Endothelial cell of umbilical vein (primary cell): ENCODE results near the gene NRP2. TPM values are rescaled to one million over a fixed set of nuclear protein-coding genes. Genes with fewer than 3 reads are reported as not detected.

Experiments used
- BruUV-seq: library from RNA; stranded (reverse); fragments of 400-500 nt; replicated peaks from 2 replicates; lab custom pipeline; 2021; lab: Mats Ljungman, UMichigan
- CTCF ChIA-PET: fragments of 300-600, 350-600 bp; sonication (Branson Sonifier 250); formaldehyde crosslinking; loops from one replicate; lab custom pipeline; 2021; ENCODE audit warnings: antibody characterized with exemption, inconsistent platforms; lab: Charles Lee
- POLR2A ChIA-PET: fragments of 300-600, 350-600 bp; sonication (Branson Sonifier 250); formaldehyde crosslinking; loops from one replicate; lab custom pipeline; 2021; ENCODE audit warnings: antibody characterized with exemption, inconsistent platforms; lab: Charles Lee
- DNase-seq: peaks from one replicate; pipeline ENCODE4 v3.0.0-alpha.2; 2011; ENCODE audit warnings: low read depth, low spot score
- FAIRE-seq: peaks from 2 replicates; lab custom pipeline; 2011; peaks lifted over from hg19 to GRCh38; lab: Jason Lieb, UNC
- H2AFZ ChIP-seq: 2 replicates; pipeline ENCODE4 v1.6.0; 2012; ENCODE audit warnings: low read depth, low read length, control low read depth, inconsistent platforms
- H3K27ac ChIP-seq: 2 replicates; pipeline ENCODE4 v1.5.1; 2011; ENCODE audit warnings: low read depth, mild to moderate bottlenecking, control low read depth, low read length, moderate library complexity; ENCODE audit not compliant: insufficient read depth
- H3K27me3 ChIP-seq, 2 experiments: 2 replicates each; pipeline versions ENCODE4 v1.6.0 to v1.6.1; 2011; ENCODE audit warnings: low read length in 2 of 2, mixed read lengths in 1 of 2; ENCODE audit not compliant: control insufficient read depth in 2 of 2, insufficient read depth in 2 of 2
- H3K36me3 ChIP-seq, 2 experiments: 2 replicates in 1 of 2; 3 replicates in 1 of 2; pipeline ENCODE4 v1.5.1; 2011; ENCODE audit warnings: low read length in 2 of 2, mild to moderate bottlenecking in 1 of 2, moderate library complexity in 1 of 2; ENCODE audit not compliant: control insufficient read depth in 2 of 2, insufficient read depth in 2 of 2; ENCODE audit errors: extremely low read depth in 1 of 2
- H3K4me1 ChIP-seq: 3 replicates; pipeline ENCODE4 v1.5.1; 2011; ENCODE audit warnings: mild to moderate bottlenecking, low read length; ENCODE audit not compliant: control insufficient read depth, insufficient read depth; ENCODE audit errors: extremely low read depth
- H3K4me2 ChIP-seq: 2 replicates; pipeline ENCODE4 v1.6.1; 2011; ENCODE audit warnings: low read length, control low read depth, mixed read lengths; ENCODE audit not compliant: insufficient read depth
- H3K4me3 ChIP-seq, 3 experiments: fragments of 200-600 bp in 1 of 3; sonication (generic), shearing (Covaris generic) in 1 of 3; replicated peaks in 1 of 3; 2 replicates each; pipeline ENCODE4 v1.5.1; 2011 to 2016; ENCODE audit warnings: control low read depth in 3 of 3, low read length in 3 of 3, mild to moderate bottlenecking in 2 of 3, inconsistent platforms in 1 of 3, low read depth in 1 of 3, moderate library complexity in 1 of 3; ENCODE audit not compliant: insufficient read depth in 1 of 3
- H3K79me2 ChIP-seq: 2 replicates; pipeline ENCODE4 v1.6.0; 2012; ENCODE audit warnings: low read length, inconsistent platforms; ENCODE audit not compliant: control insufficient read depth, insufficient read depth
- H3K9ac ChIP-seq: replicated peaks from 2 replicates; pipeline ENCODE3; 2011; ENCODE audit warnings: low read length, control low read depth; ENCODE audit not compliant: insufficient read depth; ENCODE audit errors: extremely low read depth
- H3K9me1 ChIP-seq: replicated peaks from 3 replicates; pipeline ENCODE4 v1.6.0; 2011; ENCODE audit warnings: mild to moderate bottlenecking, low read length; ENCODE audit not compliant: control insufficient read depth, insufficient read depth; ENCODE audit errors: extremely low read depth
- H3K9me3 ChIP-seq: replicated peaks from 2 replicates; pipeline ENCODE4 v1.5.1; 2012; ENCODE audit warnings: low read length, inconsistent platforms; ENCODE audit not compliant: control insufficient read depth, insufficient read depth
- H4K20me1 ChIP-seq: replicated peaks from 2 replicates; pipeline ENCODE3; 2011; ENCODE audit warnings: mild to moderate bottlenecking, low read length; ENCODE audit not compliant: control insufficient read depth, insufficient read depth; ENCODE audit errors: extremely low read depth
- EZH2 ChIP-seq: IDR thresholded peaks from 2 replicates; pipeline ENCODE4 v1.6.1; 2012; ENCODE audit warnings: borderline replicate concordance, low read depth, mild to moderate bottlenecking, moderate library complexity, low read length, inconsistent platforms; ENCODE audit not compliant: severe bottlenecking
- FOS ChIP-seq: IDR thresholded peaks from 2 replicates; pipeline ENCODE4 v1.6.1; 2011; ENCODE audit warnings: mild to moderate bottlenecking, low read length, moderate library complexity, borderline replicate concordance; ENCODE audit not compliant: insufficient read depth
- GATA2 ChIP-seq: IDR thresholded peaks from 2 replicates; pipeline ENCODE4 v1.7.0; 2011; ENCODE audit warnings: low read depth, mild to moderate bottlenecking, moderate library complexity, mixed read lengths, low read length; ENCODE audit not compliant: insufficient read length, insufficient read depth
- JUN ChIP-seq: IDR thresholded peaks from 2 replicates; pipeline ENCODE4 v1.6.1; 2011; ENCODE audit warnings: borderline replicate concordance, low read depth; ENCODE audit not compliant: insufficient read length, insufficient read depth
- MYC ChIP-seq: IDR thresholded peaks from one replicate; pipeline ENCODE4 v1.6.1; 2011; ENCODE audit warnings: mild to moderate bottlenecking, low read depth, low read length
- POLR2A ChIP-seq: IDR thresholded peaks from 2 replicates; pipeline ENCODE4 v1.6.1; 2012; ENCODE audit warnings: low read depth, mild to moderate bottlenecking, control low read depth, low read length
- POLR2AphosphoS5 ChIP-seq: IDR thresholded peaks from 2 replicates; pipeline ENCODE4 v1.6.1; 2012; ENCODE audit warnings: low read depth, mild to moderate bottlenecking, control low read depth, low read length, moderate library complexity; ENCODE audit not compliant: insufficient read depth
- dilution Hi-C: fragments of 300-500 bp; cut with MboI; formaldehyde crosslinking; loops from one replicate; pipeline ENCODE4 v1.15.0; 2019; ENCODE audit warnings: low sequenced_read_pairs; ENCODE audit not compliant: extremely low pct_ligation_motif_present
- intact Hi-C: fragments of 100-400 bp; cut with micrococcal nuclease; formaldehyde crosslinking; loops from one replicate; pipeline ENCODE4 v1.10.0; 2022
- polyA plus RNA-seq, 4 experiments: library from polyadenylated mRNA; depleted of rRNA in 3 of 4; stranded (reverse) in 3 of 4; unstranded in 1 of 4; fragments of >200 nt; gene quantifications; 2 replicates each; pipeline versions ENCODE4 v1.2.1 to v1.2.3, GENCODE V29; 2011 to 2012; ENCODE audit warnings: missing spikeins in 1 of 4
- total RNA-seq: library from RNA; stranded (reverse); gene quantifications from 2 replicates; pipeline ENCODE4 v1.2.3, GENCODE V29; 2021
- TF ChIP-seq, protein P1 (sequence below): IDR thresholded peaks from 2 replicates; pipeline ENCODE4 v1.6.1; 2011; ENCODE audit not compliant: insufficient read depth, insufficient read length
- TF ChIP-seq, protein P2 (sequence below), 2 donors: IDR thresholded peaks; 1 replicate in 1 of 2; 2 replicates in 1 of 2; pipeline ENCODE4 v1.5.1; 2011; ENCODE audit warnings: low read length in 2 of 2, mild to moderate bottlenecking in 2 of 2, moderate library complexity in 2 of 2, control low read depth in 1 of 2, inconsistent platforms in 1 of 2, low read depth in 1 of 2; ENCODE audit not compliant: insufficient read depth in 1 of 2; ENCODE audit errors: extremely low read depth in 1 of 2

NRP2 gene
- total and polyA plus RNA-seq, 2 donors (not counting 3 experiments of a cell fraction or from before 2014, with no cell fraction given), result 160 to 240 TPM

DNA sequence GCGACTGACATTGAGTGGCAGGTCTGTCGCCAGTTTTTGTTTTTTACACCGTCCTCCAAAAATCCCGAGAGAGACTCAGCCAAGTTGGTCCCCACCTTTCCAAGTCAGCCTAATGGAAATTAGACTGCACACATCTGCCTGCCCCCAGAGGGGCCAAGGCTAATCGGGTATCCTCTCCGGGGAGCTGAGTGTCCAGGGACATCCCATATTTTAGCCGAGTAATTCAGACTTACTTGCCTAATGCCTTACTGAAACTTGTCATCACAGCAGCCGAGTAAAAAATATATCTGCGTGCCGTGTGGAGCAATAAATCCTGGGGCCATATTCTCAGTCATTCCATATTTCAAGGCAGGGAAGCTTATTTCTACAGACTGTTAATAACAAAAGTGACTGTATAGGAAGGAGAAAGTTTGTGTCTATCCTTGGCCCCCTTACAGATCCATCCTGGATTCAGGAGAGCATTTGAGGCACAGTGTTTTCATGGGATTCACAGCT, 38.9 kb upstream of the NRP2 start:
- H3K79me2 ChIP-seq, result no peaks in the 10 kb centered on the region
- H2AFZ ChIP-seq, result no peak overlapping the region
- peaks cover 0 to 5% of the 10 kb centered on the region in 2 experiments for H3K27me3 ChIP-seq
- no TSS peak for BruUV-seq
- intact Hi-C loops (no loop called here), dilution Hi-C loops (no loop called here)
- no peaks in the 10 kb centered on the region for H3K9me1 ChIP-seq
- H4K20me1 ChIP-seq, result no peaks in the 10 kb centered on the region
- no peak for TF ChIP-seq EZH2
- no peak for TF ChIP-seq GATA2
- TF ChIP-seq, protein P1, sequence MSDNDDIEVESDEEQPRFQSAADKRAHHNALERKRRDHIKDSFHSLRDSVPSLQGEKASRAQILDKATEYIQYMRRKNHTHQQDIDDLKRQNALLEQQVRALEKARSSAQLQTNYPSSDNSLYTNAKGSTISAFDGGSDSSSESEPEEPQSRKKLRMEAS, result no peak
- no peaks in the 10 kb centered on the region for H3K4me1 ChIP-seq
- no peak overlapping the region for H3K4me3 ChIP-seq
- ChIA-PET CTCF (interaction anchor here (1.0 kb wide), 1 partner anchor 25 kb away, joined by 3 read pairs; no protein-coding TSS in a partner anchor), POLR2A (no interaction called here)
- H3K9ac ChIP-seq, result no peak overlapping the region
- H3K9me3 ChIP-seq, result no peaks in the 10 kb centered on the region
- H3K27ac ChIP-seq, result no peak overlapping the region
- H3K36me3 ChIP-seq, result no peaks in the 10 kb centered on the region
- FAIRE-seq (no peak), DNase-seq (no peak)
- H3K4me2 ChIP-seq, result no peak overlapping the region

DNA sequence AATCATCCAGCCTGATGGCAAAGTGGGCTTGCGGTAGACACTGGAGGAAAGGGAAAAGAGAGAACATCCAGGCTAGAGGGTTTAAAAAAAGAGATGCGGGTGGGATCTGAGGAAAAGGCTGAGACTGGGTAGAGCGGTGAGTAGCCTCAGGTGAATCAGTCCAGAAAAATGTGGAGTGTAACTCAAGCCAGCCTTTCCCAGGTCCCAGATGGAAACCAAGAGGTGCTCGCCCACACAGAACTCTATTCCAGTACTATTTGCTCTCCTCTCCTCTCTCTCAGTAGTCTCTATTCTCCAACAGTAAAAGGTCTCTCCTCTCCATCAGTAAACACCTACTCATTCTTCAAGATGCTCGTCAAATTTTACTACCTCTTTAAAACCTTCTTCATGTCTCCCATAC, 38.3 kb upstream of the NRP2 start:
- TF ChIP-seq, protein P2, sequence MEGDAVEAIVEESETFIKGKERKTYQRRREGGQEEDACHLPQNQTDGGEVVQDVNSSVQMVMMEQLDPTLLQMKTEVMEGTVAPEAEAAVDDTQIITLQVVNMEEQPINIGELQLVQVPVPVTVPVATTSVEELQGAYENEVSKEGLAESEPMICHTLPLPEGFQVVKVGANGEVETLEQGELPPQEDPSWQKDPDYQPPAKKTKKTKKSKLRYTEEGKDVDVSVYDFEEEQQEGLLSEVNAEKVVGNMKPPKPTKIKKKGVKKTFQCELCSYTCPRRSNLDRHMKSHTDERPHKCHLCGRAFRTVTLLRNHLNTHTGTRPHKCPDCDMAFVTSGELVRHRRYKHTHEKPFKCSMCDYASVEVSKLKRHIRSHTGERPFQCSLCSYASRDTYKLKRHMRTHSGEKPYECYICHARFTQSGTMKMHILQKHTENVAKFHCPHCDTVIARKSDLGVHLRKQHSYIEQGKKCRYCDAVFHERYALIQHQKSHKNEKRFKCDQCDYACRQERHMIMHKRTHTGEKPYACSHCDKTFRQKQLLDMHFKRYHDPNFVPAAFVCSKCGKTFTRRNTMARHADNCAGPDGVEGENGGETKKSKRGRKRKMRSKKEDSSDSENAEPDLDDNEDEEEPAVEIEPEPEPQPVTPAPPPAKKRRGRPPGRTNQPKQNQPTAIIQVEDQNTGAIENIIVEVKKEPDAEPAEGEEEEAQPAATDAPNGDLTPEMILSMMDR (IDR thresholded peaks at IDR 0.05; ENCODE audit: extremely low read depth in 1 of 2, insufficient read depth in 1 of 2, low read depth in 1 of 2, low read length in 2 of 2), result no peak
- TF ChIP-seq, protein P1, result no peak
- TF ChIP-seq FOS (no peak), EZH2 (no peak), POLR2AphosphoS5 (no peak), GATA2 (no peak), MYC (no peak), JUN (no peak), POLR2A (no peak)
- DNase-seq, result no peak
- FAIRE-seq, result no peak

More for the DNA sequence above, 38.3 kb upstream of the NRP2 start:
- Histone ChIP-seq H2AFZ (no peak overlapping the region), H3K27me3 (peaks cover 0 to 5% of the 10 kb centered on the region in 2 experiments), H3K9me1 (no peaks in the 10 kb centered on the region), H3K9ac (no peak overlapping the region), H3K9me3 (no peaks in the 10 kb centered on the region), H3K4me2 (no peak overlapping the region), H3K36me3 (no peaks in the 10 kb centered on the region), H4K20me1 (no peaks in the 10 kb centered on the region), H3K4me1 (no peaks in the 10 kb centered on the region), H3K79me2 (no peaks in the 10 kb centered on the region), H3K27ac (no peak overlapping the region), H3K4me3 (no peak overlapping the region)
- CTCF ChIA-PET, result no interaction called here
- dilution Hi-C loops (no loop called here), intact Hi-C loops (no loop called here)
- POLR2A ChIA-PET, result no interaction called here
- BruUV-seq, result no TSS peak
